SHP77 (cell line): ENCODE data around the gene SAXO1.

Source experiments
- DNase-seq, 2 experiments: peaks; one replicate each; lab custom pipeline; 2025; lab: John Stamatoyannopoulos, UW

The SAXO1 gene

GRCh38 chr9:18910916-18911315 lies 122.1 kb downstream of the SAXO1 start:
- DNase-seq = peak; percentile 46 to 74

GRCh38 chr9:18910435-18910834 lies 122.6 kb downstream of the SAXO1 start:
- no peak for DNase-seq

GRCh38 chr9:18909140-18910018 lies 123.6 kb downstream of the SAXO1 start:
- DNase-seq = no peak

GRCh38 chr9:18907927-18908625 lies 124.9 kb downstream of the SAXO1 start:
- no peak for DNase-seq

- DNase-seq = no peak
Observed at GRCh38 chr9:18906656-18907395, 126.2 kb downstream of the SAXO1 start.

GRCh38 chr9:18905883-18906629 lies 127.0 kb downstream of the SAXO1 start:
- DNase-seq = no peak

GRCh38 chr9:18905028-18905882 lies 127.8 kb downstream of the SAXO1 start:
- DNase-seq = no peak

GRCh38 chr9:18903450-18903849 lies 129.6 kb downstream of the SAXO1 start:
- no peak for DNase-seq

- DNase-seq = no peak
Observed at GRCh38 chr9:18896531-18897179, 136.4 kb downstream of the SAXO1 start.

- DNase-seq = no peak
Observed at GRCh38 chr9:18896004-18896403, 137.0 kb downstream of the SAXO1 start.

- DNase-seq = no peak
Observed at GRCh38 chr9:18893491-18893890, 139.5 kb downstream of the SAXO1 start.

GRCh38 chr9:18893046-18893445 lies 140.0 kb downstream of the SAXO1 start:
- no peak for DNase-seq

- DNase-seq = no peak
Observed at GRCh38 chr9:18891946-18892670, 140.9 kb downstream of the SAXO1 start.

GRCh38 chr9:18890372-18890771 lies 142.6 kb downstream of the SAXO1 start:
- peak in 1 of 2 experiments; percentile 6 for DNase-seq

GRCh38 chr9:18889550-18889949 lies 143.5 kb downstream of the SAXO1 start:
- DNase-seq = no peak

- DNase-seq = no peak
Observed at GRCh38 chr9:18888290-18888689, 144.7 kb downstream of the SAXO1 start.

GRCh38 chr9:18887546-18887945 lies 145.5 kb downstream of the SAXO1 start:
- DNase-seq = no peak

GRCh38 chr9:18881758-18882157 lies 151.3 kb downstream of the SAXO1 start:
- DNase-seq = no peak

- DNase-seq = no peak
Observed at GRCh38 chr9:18877984-18878383, 155.0 kb downstream of the SAXO1 start.
